ENCODE data around the gene CPE.

GRCh38 chr4:165384598-165384997, 5.8 kb downstream of the CPE start:
- TF ChIP-seq SKIL (IDR thresholded peaks at IDR 0.05; ENCODE audit: low read depth, poor library complexity, severe bottlenecking) (no peak), CTCF (IDR thresholded peaks at IDR 0.05 in 2 of 3, conservative IDR thresholded peaks at IDR 0.05 in 1 of 3; ENCODE audit: control insufficient read depth in 2 of 3, extremely low read depth in 1 of 3, insufficient read depth in 1 of 3, low read depth in 3 of 3, low read length in 3 of 3) (no peak), RAD51 (IDR thresholded peaks at IDR 0.05) (no peak), MAX (IDR thresholded peaks at IDR 0.05; ENCODE audit: low read depth, low read length) (no peak), NFYB (IDR thresholded peaks at IDR 0.05; ENCODE audit: insufficient read depth, low read depth, low read length) (no peak), GABPA (IDR thresholded peaks at IDR 0.05; ENCODE audit: low read depth) (no peak), CEBPB (IDR thresholded peaks at IDR 0.05; ENCODE audit: borderline replicate concordance in 1 of 2, low read depth in 2 of 2, low read length in 2 of 2) (no peak), EZH2 (IDR thresholded peaks at IDR 0.05; ENCODE audit: borderline replicate concordance, control insufficient read depth, low read depth, low read length) (no peak), E2F4 (IDR thresholded peaks at IDR 0.05; ENCODE audit: low read depth, low read length) (no peak), ESRRA (IDR thresholded peaks at IDR 0.05; ENCODE audit: low read length) (no peak), POLR2AphosphoS5 (IDR thresholded peaks at IDR 0.05; ENCODE audit: low read length) (no peak), HDAC2 (IDR thresholded peaks at IDR 0.05) (no peak)

All from GM12878 (cell line).